ENCODE data around the gene ATP1B1.
"Not testable (repeated sequence)": the region's sequence is repeated elsewhere in the genome, so short reads cannot be mapped to it uniquely, and the experiment has no call there.

The ATP1B1 gene

DNA sequence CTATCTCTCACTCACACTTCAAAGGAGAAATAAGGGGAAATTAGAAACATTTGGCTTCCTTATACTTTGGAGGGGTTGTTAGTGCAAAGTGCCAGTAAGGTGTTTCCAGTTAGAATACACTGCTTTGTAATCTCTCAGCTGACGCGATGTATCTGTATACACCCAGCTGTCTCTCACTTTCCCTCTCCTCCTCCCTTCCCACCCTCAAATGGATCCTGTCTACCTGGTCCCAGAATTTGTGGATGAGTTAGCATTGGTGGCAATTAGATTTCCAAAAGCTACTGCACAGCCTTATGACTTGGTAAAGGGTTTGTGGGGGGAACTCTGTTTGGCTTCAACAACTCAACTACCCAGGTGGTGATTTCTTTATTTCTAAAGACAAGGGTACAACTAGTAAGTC, 10.5 kb downstream of the ATP1B1 start:
- DNase-seq: no peak

DNA sequence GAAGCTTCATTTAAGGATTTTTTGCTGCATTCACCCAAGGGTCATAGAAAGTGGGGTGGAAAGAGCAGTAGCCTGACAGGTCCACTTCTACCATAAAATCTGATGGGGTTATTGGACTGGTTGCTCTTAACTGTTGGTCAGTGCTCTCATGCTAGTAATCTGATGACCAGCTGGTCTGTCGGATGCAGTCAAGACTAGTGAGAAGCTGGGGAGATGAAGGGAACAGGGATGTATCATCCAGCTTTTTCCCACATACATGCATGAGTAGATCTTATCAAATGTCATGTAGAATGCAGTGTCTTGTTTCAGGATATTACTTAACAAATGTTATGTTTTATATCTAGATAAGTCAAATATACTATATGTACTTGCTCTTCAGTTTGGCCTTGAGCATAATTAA, 11.1 kb downstream of the ATP1B1 start:
- no peak for DNase-seq

DNA sequence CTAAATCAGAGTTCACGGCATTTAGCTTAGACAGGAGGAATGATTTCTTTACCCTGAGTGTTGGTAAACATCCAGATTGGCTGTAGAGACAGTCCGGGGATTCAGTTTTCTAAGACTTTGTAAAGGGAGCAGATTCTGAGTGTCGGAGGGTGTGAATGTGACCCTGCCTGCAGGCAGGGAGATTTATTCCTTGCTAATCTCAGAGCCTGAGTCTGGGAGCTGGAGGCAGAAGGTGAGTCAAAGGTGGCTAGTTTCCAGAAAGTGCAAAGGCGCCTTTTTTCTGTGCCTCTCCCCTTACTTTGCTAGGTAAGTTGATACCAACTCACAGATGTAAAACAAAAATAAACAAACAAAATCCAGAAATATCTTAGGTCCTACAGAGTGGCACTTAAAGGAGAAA, 11.7 kb downstream of the ATP1B1 start:
- no peak for DNase-seq

DNA sequence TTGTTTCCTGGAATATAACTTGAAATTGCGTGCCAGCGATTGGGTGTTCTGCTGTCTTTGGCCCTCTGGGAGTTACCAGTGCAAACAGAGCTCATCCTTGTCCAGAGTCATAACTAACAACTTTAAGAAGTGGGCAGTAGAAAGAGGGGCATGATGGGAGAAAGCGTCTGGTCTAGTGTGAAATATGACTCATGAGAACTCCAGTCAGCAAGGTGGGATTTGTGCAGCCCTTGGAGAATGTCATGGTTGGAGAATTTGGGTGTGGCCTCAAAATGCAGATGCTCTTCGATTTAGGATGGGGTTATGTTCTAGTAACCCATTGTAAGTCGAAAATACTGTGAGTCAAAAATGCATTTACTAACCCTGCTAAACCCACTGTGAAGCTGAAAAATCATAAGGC, 12.9 kb downstream of the ATP1B1 start:
- DNase-seq: no peak

DNA sequence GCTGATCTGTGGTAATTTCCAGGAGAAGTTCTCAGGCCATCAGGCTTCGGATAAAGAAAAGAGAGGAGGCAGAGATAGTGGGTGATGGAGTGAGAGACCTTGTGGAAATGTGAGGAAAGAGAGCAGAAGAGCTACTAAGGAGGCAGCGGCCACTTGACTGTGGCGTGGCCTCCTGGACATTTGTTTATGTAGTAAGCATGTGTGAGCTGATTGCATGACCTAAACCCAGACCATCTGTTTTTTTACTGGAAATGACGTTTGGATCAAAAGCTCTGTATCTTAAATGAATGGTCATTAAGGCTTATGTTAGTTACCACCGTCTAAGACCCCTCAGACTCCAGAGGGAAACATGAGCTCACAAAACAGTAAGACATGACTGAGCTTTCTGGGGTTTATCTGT, 13.6 kb downstream of the ATP1B1 start:
- DNase-seq: no peak

DNA sequence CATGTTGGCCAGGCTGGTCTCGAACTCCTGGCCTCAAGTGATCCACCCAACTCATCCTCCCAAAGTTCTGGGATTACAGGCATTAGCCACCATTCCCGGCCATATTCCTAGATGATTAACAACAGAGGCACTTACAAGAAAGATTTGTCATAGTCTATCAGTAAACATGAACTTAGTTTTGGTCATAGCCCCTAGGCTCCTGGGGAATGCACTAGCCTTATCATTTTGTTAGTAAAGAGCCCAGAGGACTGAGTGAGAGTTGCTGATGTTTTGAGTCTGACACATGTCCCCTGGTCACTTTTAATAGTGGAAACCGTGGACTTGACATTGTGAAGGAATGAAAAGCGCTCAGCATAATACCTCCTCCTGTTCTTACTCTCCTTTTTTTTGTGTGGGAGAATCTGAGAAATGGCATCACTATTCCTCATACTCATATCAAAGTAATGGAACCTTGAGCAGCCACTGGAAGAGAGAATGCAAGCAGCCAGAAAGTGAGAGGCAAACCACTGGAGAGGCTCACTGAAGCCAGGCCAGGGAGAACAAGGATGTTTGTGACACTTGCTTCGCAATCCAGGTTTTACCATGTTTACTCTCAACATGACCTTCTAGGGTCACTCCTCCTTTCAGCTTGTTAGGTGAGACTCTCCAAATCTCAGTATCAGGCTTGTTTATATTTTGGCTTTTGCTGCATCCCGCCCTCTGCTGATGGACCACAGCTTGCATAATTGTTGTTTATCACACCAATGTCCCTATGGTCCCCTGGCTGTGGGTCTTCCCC, 14.8 kb downstream of the ATP1B1 start:
- no peak for DNase-seq

DNA sequence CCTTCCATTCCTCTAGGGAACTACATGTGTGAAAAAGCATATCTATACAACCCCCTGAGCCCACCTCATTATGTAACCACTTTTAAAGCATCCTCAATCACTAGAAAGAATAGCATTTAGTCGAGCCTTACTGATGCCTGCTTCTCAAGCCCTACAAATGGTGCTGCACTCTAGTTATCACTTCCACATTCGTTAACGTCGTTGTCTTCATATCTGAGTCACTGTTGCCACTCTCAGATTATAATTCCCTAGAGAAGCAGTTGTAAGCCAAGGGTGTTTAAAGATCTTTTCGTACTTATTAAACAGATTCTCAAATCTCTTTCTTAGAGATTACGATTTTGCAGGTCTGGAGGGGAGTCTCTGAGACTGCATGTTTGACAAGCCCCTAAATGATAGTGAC, 16.5 kb downstream of the ATP1B1 start:
- no peak for DNase-seq

DNA sequence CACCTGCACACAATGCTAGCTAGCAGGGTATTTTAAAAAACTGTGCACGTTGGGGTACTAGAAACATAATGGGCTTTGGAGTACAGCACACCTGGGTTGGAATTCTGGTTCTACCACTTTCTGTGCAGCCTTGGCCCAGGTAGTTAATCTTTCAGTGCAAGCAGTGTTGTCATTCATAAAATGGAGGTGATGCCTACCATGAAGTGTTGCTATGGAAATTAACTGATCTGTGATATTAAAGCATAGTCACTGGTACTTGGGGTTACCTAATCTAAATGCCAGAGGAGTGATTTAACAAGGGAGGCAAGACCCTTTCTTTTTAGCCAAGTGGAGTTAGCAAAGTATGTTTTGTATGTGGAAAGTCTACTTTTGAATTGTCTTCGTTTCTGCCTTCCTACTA, 18.0 kb downstream of the ATP1B1 start:
- no peak for DNase-seq

DNA sequence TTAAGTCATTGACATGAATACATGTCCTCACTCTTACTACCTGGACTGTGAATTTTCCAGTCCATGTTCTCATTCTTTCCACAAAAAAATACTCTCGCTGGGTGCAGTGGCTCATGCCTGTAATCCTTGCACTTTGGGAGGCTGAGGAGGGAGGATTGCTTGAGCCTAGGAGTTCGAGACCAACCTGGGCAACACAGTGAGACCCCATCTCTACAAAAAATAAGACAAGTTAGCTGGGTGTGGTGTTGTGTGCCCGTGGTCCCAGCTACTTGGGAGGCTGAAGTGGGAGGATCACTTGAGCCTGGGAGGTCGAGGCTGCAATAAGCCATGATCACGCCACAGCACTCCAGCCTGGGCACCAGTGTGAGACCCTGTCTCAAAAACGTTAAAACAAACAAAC, 19.1 kb downstream of the ATP1B1 start:
- DNase-seq: not testable (repeated sequence)

DNA sequence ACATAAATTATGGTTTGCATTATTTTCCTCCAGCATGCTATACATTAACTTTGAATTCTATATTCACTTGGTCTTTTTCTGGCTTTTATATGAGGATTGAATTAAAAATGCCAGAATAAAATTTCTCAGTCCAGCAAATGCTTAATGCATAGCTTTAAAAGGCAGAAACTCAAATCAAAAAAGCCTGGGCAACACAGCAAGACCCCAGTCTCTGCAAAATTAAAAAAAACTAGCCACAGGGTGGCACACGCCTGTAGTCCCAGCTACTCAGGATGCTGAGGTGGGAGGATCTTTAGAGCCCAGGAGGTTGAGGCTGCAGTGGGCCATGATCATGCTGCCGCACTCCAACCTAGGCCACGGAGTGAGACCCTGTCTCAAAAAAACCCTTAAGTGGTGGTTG, 19.8 kb downstream of the ATP1B1 start:
- no peak for DNase-seq

DNA sequence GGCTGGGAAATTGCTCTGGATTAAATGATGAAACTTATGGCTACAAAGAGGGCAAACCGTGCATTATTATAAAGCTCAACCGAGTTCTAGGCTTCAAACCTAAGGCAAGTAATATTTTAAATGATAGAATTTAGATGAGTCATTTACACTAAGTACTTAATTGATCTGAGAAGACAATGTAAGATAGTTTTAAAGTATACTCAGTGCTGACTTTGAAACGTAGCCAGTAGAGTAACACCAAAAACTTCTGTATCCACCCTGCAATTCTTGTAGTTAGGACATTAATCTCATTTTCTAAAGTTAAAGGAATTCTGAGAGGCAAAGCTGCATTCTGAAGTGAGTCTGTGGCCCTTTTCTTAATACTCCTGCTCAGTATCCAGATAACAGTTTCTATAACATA, 20.8 kb downstream of the ATP1B1 start:
- no peak for DNase-seq

DNA sequence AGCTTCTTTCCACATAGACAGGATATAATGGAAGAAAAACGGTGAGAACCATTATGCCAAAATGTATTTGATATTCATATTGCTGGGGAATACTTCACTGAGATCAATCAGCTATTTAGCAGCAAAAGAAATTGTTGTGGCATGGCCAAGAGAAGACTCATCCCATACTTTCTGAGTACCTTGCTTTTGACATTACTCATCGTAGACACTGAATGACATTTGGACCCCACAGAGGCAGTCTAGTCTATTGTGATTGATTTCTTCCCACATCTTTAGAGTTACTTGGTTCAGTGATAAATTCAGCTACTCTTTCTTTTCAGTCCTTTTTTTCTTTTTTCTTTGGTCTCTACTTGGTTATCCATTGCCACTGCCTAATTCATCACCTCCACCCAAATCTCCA, 22.1 kb downstream of the ATP1B1 start:
- DNase-seq: no peak

DNA sequence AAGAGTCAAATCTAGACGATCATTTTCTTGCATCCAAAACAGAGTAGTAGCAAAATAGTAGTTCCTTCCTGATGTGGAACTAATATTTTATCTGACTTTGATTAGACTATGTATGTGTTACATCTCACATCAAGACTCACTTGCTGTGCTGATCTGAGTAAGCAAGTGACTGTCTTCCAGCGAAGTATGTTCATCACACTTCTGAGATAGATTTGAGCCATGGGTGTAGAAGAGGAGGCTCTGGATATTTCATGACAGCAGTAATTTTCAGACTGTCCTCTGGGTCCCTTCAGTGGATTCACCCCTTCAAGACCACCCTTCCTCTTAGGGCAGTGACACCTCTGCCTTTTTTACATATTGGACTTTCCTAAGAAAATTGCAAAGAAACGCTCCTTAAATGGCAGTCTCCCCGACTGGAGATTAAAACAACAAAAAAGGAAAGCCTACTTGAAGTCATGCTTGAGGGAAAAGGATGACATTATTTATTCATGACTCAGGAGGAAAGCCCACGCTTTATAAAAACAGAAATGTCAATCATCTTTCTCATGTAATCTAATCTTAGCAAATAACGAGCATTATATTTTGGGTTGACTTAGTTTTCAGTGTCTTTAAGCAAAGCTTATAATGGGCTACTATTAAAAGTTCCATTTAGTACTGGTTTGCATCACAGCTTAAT, 22.8 kb downstream of the ATP1B1 start:
- no peak for DNase-seq

DNA sequence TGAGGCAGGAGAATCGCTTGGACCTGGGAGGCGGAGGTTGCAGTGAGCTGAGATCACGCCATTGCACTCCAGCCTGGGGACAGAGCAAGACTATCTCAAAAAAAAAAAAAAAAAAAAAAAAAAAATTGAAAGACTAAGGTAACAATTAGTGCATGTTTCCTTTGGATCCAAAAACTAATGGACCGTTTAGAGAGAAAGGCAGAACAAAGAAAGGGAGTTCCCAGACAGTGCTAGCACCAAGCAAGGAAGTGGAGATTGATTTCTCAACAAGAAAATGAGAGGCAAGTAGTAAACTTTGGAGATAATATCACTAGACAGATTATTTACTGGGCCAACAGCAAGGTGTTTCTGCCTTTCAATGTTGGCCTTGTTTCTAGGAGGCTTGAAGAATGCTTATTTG, 24.2 kb downstream of the ATP1B1 start:
- no peak for DNase-seq

DNA sequence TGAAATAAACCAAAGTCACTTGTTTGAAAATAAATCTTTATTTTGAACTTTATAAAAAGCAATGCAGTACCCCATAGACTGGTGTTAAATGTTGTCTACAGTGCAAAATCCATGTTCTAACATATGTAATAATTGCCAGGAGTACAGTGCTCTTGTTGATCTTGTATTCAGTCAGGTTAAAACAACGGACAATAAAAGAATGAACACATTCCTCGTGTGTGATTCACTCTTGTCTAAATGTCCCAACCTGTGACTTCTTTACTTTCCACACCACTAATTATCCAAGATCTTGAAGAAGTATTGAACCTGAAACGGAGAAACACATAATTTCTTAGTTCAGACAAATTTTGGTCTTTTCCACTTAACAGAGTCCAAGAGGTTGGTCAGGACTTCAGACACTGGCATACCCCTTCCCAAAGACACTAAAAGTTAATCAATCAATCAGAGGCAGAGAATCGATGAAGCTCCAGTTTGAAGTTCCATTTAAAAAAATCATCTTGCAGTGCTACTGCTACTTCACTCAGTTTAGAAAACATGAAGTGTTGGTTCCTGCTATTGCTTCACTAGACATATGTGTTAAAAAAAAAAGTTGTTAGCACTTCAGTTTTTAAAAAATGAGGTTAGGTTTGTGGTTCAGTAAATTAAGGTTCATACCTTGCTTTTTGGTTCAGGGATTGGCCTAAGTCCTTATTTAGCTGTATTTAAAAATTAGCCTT, 26.2 kb downstream of the ATP1B1 start:
- DNase-seq: no peak

DNA sequence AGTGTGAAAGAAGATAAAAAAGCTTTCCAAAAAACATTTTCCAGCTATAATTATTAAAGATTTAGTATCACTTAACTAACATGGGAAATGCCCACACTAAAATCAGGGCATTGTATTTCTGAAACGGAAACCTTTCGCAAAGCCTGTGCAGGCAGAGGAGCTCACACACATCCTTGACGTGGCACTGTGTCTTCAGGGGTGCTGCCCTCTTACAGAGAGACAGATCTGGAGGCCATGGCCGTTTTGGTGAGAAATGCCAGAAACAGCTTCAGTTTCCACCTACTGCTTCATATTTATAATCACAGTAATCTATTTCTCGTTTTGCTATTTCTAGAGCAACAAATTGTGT, 26.7 kb downstream of the ATP1B1 start:
- no peak for DNase-seq

DNA sequence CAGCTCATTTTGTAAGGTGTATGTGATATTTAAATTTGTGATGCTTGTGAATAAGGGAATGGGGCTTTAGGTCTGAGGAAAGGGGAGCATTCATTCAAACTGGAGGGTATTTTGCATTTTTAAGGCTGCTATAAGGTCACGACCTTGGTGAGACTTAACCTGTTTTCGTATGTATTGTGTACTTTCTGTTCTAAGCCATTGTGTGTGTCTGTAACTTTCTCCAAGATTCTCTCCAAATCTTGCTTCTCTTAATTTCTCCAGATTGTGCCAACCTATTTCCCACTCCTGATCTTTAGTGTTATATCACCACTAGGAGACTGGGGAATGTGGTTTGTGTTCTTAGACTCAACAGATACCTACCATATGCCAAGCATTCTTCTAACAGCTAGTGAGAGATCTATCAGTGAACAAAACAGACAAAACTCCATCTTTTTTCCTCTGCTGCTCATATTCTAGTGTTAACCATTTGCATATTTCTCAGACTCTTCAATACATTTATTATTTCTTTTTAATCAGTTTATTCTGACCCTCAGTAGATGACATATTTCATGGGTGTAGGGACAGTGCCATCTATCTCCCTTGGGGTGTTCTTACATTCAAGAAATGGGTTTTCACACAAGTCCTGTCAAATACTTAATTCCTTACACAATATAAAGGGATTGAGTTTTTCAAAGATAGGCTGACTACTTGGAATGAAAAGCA, 27.5 kb downstream of the ATP1B1 start:
- no peak for DNase-seq

DNA sequence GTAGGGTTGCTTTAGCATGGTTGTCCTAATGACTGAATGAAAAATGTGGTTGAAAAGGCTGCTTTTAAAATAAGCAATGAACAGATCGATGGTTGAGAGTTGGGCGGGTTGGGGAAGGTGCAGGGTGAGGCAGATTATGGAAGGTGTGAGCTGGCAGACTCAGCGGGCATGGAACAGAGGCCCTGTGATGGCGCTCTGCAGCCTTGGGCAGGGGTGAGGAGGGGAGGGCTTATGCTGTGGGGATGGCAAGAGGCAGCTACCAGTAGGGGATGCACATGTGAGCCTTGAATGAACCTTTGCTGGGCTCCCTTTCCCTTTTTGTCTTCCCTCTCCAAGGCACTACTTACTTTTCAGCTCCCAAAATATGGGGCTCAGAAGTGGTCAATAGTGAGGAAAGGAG, 30.9 kb downstream of the ATP1B1 start:
- DNase-seq: no peak

DNA sequence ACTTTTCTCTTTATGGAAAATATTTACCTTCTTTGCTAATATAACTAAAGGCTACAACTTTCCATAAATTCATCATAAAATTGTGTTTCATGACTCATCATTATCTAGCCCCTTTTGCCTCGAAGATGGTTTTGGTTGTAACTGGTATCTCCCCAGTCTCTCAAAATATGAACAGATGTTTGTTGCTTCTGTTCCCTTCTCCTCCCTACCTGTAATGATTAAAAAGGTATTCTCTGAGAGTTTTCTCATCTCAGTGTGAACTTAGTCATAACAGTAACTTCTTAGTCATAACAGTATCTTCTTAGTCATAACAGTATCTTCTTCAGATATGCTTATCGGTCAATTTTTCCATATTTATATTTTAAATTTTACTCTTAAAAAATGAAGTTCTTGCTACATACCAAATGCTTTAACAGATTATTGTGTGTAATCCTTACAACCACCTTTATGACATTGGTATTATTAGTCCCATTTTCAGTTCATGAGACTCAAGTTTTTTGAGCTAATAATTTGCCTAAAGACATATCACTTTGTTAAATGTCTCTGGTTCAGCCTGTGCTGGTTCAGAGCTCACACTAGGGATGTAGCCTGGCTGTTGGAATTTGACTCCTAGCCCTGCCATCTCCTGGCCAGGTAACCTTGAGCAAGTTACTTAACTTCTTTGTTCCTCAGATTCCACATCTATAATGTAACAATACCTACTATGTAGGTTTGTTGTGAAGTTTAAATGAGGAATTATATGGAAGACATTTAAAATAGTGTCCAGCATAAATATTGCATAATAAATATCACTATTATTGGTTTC, 32.6 kb downstream of the ATP1B1 start:
- no peak for DNase-seq

DNA sequence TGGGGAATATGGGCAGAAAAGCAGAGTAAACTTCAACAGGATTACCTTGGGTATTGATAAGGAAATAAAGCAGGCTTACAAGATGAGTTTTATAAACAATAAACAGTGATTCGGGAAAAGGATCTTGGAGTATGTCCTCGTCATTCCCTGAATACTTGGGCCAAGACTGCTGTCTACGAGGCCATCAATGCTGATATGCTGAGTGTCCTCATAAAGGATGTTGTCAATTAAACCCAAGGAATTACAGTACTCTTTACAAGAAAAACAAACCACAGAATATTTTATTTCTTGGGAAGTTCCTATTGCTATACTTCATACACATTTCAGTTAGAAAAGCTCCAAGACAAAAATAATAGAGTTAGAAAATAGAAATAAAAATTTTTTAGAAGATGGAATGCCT, 34.9 kb downstream of the ATP1B1 start:
- DNase-seq: no peak

DNA sequence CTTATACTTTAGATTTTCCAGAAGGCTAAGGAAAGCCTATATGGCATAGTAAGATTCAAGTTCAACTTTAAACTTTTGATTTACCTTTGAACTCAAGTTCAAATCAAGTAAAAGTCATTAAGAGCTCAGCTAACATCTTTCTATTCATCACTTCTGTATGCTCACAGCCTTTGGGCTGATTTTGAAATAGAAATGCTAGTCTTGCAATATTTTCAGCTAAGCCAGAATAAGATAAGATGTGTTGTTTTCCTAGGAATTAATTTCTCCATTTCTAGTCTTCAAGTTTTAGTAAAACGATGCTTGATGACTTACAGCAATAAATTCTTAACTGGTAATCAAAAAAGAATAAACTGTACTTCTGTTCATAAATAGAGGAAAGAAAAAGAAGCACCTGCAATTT, 35.6 kb downstream of the ATP1B1 start:
- DNase-seq: no peak

DNA sequence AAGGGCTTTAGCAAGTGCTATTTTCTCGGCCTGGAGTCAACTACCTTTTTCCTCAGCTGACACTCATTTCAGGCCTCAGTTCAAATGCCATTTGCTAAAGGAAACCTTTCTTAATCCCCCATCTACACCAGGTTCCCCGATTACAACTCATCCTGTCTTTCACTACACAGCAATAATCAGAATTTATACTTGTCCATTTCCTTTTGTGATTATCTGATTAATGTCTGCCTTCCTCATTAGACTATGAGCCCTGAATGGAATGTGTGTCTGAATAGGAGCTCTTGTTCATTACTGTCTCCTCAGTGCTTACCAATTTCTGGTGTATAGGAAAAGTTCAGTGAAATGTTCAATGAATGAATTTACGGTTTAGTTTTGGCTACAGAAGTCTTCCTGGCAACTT, 36.9 kb downstream of the ATP1B1 start:
- no peak for DNase-seq

DNA sequence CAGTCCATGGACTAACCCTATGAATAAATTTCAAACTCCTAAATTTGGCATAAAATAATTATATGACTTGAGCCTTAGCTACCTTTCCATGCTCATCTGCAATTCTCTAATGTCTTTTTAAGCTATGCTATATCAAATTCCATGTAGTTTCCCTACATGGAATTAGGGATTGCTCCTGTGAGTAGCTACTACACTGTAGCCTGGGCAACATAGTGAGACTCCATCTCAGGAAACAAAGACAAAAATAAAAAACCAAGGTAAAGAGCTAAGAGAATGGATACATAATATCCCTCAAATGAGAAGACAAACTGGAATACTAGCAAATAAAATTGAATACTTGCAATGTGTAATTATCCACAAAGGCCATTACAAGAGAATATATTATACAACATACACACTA, 37.5 kb downstream of the ATP1B1 start:
- DNase-seq: no peak

Data from NCI-H748 treated with DMSO at 0.1 percent for 48 hours (cell line).